Measurements from ENCODE around the gene MINDY3. TPM values are rescaled to one million over a fixed set of nuclear protein-coding genes. Genes with fewer than 3 reads are reported as not detected.

The MINDY3 gene
- polyA plus RNA-seq, 12 donors, result 23.7 to 45.1 (median 33.9) TPM; not detected in 1

- peak; percentile 74 for DNase-seq
Measured at GRCh38 chr10:15739254-15739970, 120.9 kb downstream of the MINDY3 start.

- peak; percentile 94 for DNase-seq
Measured at GRCh38 chr10:15738270-15738925, 121.9 kb downstream of the MINDY3 start.

- DNase-seq, result no peak
Measured at GRCh38 chr10:15737656-15738055, 122.7 kb downstream of the MINDY3 start.

DNA sequence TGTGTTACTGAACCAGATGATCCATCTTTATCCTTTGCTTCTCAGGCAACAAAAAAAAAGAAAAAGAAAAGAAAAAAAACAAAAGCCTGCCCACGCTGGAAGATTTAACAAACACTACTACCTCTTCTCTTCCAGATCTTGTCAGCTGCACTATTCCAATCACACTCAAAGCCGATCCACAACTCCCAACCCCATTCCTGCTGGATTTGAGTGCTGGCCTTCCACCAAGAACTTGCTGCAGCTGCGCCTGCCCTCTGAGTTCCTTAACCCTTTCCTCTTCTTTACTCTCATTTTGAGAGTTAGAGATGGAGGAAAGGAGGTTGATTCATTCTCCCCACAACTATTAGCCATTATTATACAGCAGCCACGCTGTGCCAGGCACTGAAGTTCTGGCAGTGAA, 124.5 kb downstream of the MINDY3 start:
- peak; percentile 90 for DNase-seq

DNA sequence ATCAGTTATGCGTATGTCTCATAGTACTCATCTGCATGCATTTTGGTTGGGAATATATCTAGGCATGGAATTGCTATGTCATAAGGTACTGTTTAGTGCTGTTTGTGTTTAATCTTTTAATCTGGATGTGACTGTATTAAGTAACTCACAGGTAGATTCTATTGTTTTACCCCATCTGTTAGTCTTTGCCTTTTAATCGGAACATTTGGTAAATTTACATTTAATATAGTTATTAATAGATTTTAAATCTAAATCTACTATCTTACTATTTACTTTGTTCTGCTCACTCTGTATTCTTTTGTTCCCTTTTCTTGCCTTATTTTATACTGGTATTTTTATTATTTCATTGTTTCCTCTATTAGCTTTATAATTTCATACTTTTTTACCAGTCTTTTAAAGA, 130.0 kb downstream of the MINDY3 start:
- no peak for DNase-seq

- no peak for DNase-seq
Measured at GRCh38 chr10:15729890-15730289, 130.4 kb downstream of the MINDY3 start.

Other genes with a start within 250 kb of the MINDY3 start
- 10 to 100 TPM in 4 of 12 donors, 1 to 10 TPM in 7, not detected in 1; 7.0 to 12.9 (median 9.4) TPM for gene ITGA8, start 140.6 kb downstream of the MINDY3 start, polyA plus RNA-seq (ENCODE audit: insufficient read length in 12 of 12)